Calu3 (cell line): ENCODE data around the gene SPANXA2. TPM values are rescaled to one million over a fixed set of nuclear protein-coding genes. Genes with fewer than 3 reads are reported as not detected.

Experiments
- BruUV-seq: library from RNA; stranded (reverse); fragments of 400-500 nt; replicated peaks from 2 replicates; lab custom pipeline; 2021; lab: Mats Ljungman, UMichigan
- CTCF ChIA-PET: fragments of 300-600 bp; sonication (Branson Sonifier 250); formaldehyde crosslinking; loops from one replicate; lab custom pipeline; 2022; ENCODE audit warnings: antibody characterized with exemption; lab: Charles Lee
- DNase-seq: peaks from one replicate; pipeline ENCODE4 v3.0.0; 2022
- H3K27ac Mint-ChIP-seq: one replicate; pipeline ENCODE4 v1.8.0; 2022; ENCODE audit warnings: mixed read lengths; ENCODE audit not compliant: unreplicated experiment
- H3K27me3 Mint-ChIP-seq: one replicate; pipeline ENCODE4 v1.8.0; 2022; ENCODE audit warnings: mixed read lengths; ENCODE audit not compliant: unreplicated experiment
- H3K36me3 Mint-ChIP-seq: one replicate; pipeline ENCODE4 v1.8.0; 2022; ENCODE audit warnings: mild to moderate bottlenecking, moderate library complexity, mixed read lengths; ENCODE audit not compliant: insufficient read depth, unreplicated experiment
- H3K4me1 Mint-ChIP-seq: one replicate; pipeline ENCODE4 v1.8.0; 2022; ENCODE audit warnings: mild to moderate bottlenecking, low read depth, mixed read lengths; ENCODE audit not compliant: unreplicated experiment
- H3K4me3 Mint-ChIP-seq: one replicate; pipeline ENCODE4 v1.8.0; 2022; ENCODE audit warnings: mild to moderate bottlenecking, low read depth, moderate library complexity, mixed read lengths; ENCODE audit not compliant: unreplicated experiment
- H3K9me3 Mint-ChIP-seq: one replicate; pipeline ENCODE4 v1.8.0; 2022; ENCODE audit warnings: low read depth, mixed read lengths; ENCODE audit not compliant: unreplicated experiment
- intact Hi-C: fragments of 100-400 bp; cut with micrococcal nuclease; formaldehyde crosslinking; loops from one replicate; pipeline ENCODE4 v1.10.0; 2022; ENCODE audit not compliant: unreplicated experiment
- total RNA-seq: library from RNA; stranded (reverse); gene quantifications from 2 replicates; pipeline ENCODE4 v1.2.3, GENCODE V29; 2022
- TF ChIP-seq, protein P1 (sequence below): fragments of 200-600 bp; IDR thresholded peaks from one replicate; pipeline ENCODE4 v1.8.0; 2022; ENCODE audit warnings: antibody characterized with exemption; ENCODE audit not compliant: unreplicated experiment

The SPANXA2 gene
- total RNA-seq, 1 experiment from 2014 or later: not detected

GRCh38 chrX:141638550-141638949 lies 49.0 kb downstream of the SPANXA2 start:
- TF ChIP-seq, protein P1, sequence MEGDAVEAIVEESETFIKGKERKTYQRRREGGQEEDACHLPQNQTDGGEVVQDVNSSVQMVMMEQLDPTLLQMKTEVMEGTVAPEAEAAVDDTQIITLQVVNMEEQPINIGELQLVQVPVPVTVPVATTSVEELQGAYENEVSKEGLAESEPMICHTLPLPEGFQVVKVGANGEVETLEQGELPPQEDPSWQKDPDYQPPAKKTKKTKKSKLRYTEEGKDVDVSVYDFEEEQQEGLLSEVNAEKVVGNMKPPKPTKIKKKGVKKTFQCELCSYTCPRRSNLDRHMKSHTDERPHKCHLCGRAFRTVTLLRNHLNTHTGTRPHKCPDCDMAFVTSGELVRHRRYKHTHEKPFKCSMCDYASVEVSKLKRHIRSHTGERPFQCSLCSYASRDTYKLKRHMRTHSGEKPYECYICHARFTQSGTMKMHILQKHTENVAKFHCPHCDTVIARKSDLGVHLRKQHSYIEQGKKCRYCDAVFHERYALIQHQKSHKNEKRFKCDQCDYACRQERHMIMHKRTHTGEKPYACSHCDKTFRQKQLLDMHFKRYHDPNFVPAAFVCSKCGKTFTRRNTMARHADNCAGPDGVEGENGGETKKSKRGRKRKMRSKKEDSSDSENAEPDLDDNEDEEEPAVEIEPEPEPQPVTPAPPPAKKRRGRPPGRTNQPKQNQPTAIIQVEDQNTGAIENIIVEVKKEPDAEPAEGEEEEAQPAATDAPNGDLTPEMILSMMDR: no peak
- H3K27ac Mint-ChIP-seq: no peak overlapping the region
- DNase-seq: no peak
- H3K4me1 Mint-ChIP-seq: no peaks in the 10 kb centered on the region
- H3K36me3 Mint-ChIP-seq: no peaks in the 10 kb centered on the region
- CTCF ChIA-PET: no interaction called here
- no TSS peak for BruUV-seq
- no peak overlapping the region for H3K4me3 Mint-ChIP-seq
- no peaks in the 10 kb centered on the region for H3K27me3 Mint-ChIP-seq
- H3K9me3 Mint-ChIP-seq: no peaks in the 10 kb centered on the region
- intact Hi-C loops: no loop called here

Other genes with a start within 250 kb of the SPANXA2 start
- not detected in 2 replicates for gene SPANXA1, start 5.0 kb upstream of the SPANXA2 start, total RNA-seq
- gene SPANXD, start 109.0 kb downstream of the SPANXA2 start, total RNA-seq: not detected in 2 replicates
- not detected in 2 replicates for gene MAGEC3, start 248.6 kb downstream of the SPANXA2 start, total RNA-seq